Neural crest cell (in vitro differentiated cells): Measurements from ENCODE around the gene RPS21. TPM values are rescaled to one million over a fixed set of nuclear protein-coding genes. Genes with fewer than 3 reads are reported as not detected.

Source experiments
- DNase-seq: peaks from one replicate; pipeline ENCODE4 v3.0.0; 2021; ENCODE audit warnings: low read depth, mixed read lengths, low spot score
- H3K27ac Mint-ChIP-seq: one replicate; pipeline ENCODE4 v1.8.0; 2021; ENCODE audit warnings: mild to moderate bottlenecking, mixed read lengths; ENCODE audit not compliant: unreplicated experiment
- H3K27me3 Mint-ChIP-seq: 2 replicates; pipeline ENCODE4 v1.8.0; 2021; ENCODE audit warnings: low read depth, mild to moderate bottlenecking, mixed read lengths
- H3K36me3 Mint-ChIP-seq: 2 replicates; pipeline ENCODE4 v1.8.0; 2021; ENCODE audit warnings: low read depth, mild to moderate bottlenecking, mixed read lengths
- H3K4me1 Mint-ChIP-seq: 2 replicates; pipeline ENCODE4 v1.8.0; 2021; ENCODE audit warnings: mixed read lengths
- H3K4me3 Mint-ChIP-seq: one replicate; pipeline ENCODE4 v1.8.0; 2021; ENCODE audit warnings: mild to moderate bottlenecking, mixed read lengths
- H3K9me3 Mint-ChIP-seq: 2 replicates; pipeline ENCODE4 v1.8.0; 2021; ENCODE audit warnings: mixed read lengths
- CTCF ChIP-seq: fragments of 200-600 bp; sonication (generic); conservative IDR thresholded peaks from 2 replicates; pipeline ENCODE4 v1.5.0; 2021; ENCODE audit warnings: antibody characterized with exemption, mild to moderate bottlenecking
- total RNA-seq: library from RNA; stranded (reverse); gene quantifications from 2 replicates; pipeline ENCODE4 v1.2.1, GENCODE V29; 2021

Gene RPS21
- total RNA-seq, 1 donor from 2014 or later, result 1,312 TPM

- no peak for TF ChIP-seq CTCF
- H3K36me3 Mint-ChIP-seq, result no peaks in the 10 kb centered on the region
- no peaks in the 10 kb centered on the region for H3K9me3 Mint-ChIP-seq
- no peak for DNase-seq
- no peaks in the 10 kb centered on the region for H3K27me3 Mint-ChIP-seq
- no peak overlapping the region for H3K4me3 Mint-ChIP-seq
- H3K4me1 Mint-ChIP-seq, result no peaks in the 10 kb centered on the region
- H3K27ac Mint-ChIP-seq, result no peak overlapping the region
These were observed 32.0 kb downstream of the RPS21 start for GRCh38 chr20:62418709-62419487.

GRCh38 chr20:62419759-62420158 lies 32.9 kb downstream of the RPS21 start:
- TF ChIP-seq CTCF, result no peak
- Mint-ChIP-seq H3K36me3 (no peaks in the 10 kb centered on the region), H3K27me3 (no peaks in the 10 kb centered on the region), H3K9me3 (no peaks in the 10 kb centered on the region), H3K4me1 (no peaks in the 10 kb centered on the region), H3K4me3 (no peak overlapping the region), H3K27ac (no peak overlapping the region)
- DNase-seq, result no peak

GRCh38 chr20:62420846-62421715 lies 34.2 kb downstream of the RPS21 start:
- no peak overlapping the region for H3K27ac Mint-ChIP-seq

GRCh38 chr20:62421716-62421990 lies 34.8 kb downstream of the RPS21 start:
- Mint-ChIP-seq H3K9me3 (no peaks in the 10 kb centered on the region), H3K27ac (no peak overlapping the region), H3K4me1 (no peaks in the 10 kb centered on the region), H3K4me3 (no peak overlapping the region), H3K36me3 (no peaks in the 10 kb centered on the region), H3K27me3 (no peaks in the 10 kb centered on the region)
- no peak for TF ChIP-seq CTCF
- no peak for DNase-seq

More at GRCh38 chr20:62420846-62421715, 34.2 kb downstream of the RPS21 start:
- Mint-ChIP-seq H3K4me3 (no peak overlapping the region), H3K9me3 (no peaks in the 10 kb centered on the region), H3K27me3 (no peaks in the 10 kb centered on the region), H3K36me3 (no peaks in the 10 kb centered on the region), H3K4me1 (no peaks in the 10 kb centered on the region)
- no peak for DNase-seq
- no peak for TF ChIP-seq CTCF

GRCh38 chr20:62422636-62423325 lies 35.9 kb downstream of the RPS21 start:
- Mint-ChIP-seq H3K4me3 (no peak overlapping the region), H3K9me3 (no peaks in the 10 kb centered on the region)

More at GRCh38 chr20:62422636-62423325, 35.9 kb downstream of the RPS21 start:
- H3K4me1 Mint-ChIP-seq, result no peaks in the 10 kb centered on the region
- no peak for TF ChIP-seq CTCF
- H3K27ac Mint-ChIP-seq, result no peak overlapping the region
- no peaks in the 10 kb centered on the region for H3K27me3 Mint-ChIP-seq
- H3K36me3 Mint-ChIP-seq, result no peaks in the 10 kb centered on the region
- no peak for DNase-seq
